Skin epidermis (tissue), 12 donors: ENCODE measurements around the gene FAM83G.
"Not testable (repeated sequence)": the region's sequence is repeated elsewhere in the genome, so short reads cannot be mapped to it uniquely, and the experiment has no call there.

ENCODE experiments used
- H3K27ac ChIP-seq, 21 experiments: fragments of 200-600 bp; sonication (generic) in 11 of 21; one replicate each; pipeline ENCODE4 v1.5.0; 2020; ENCODE audit warnings: mild to moderate bottlenecking in 3 of 21, inconsistent platforms in 2 of 21, moderate library complexity in 2 of 21
- H3K4me3 ChIP-seq, 7 experiments: fragments of 200-600 bp; sonication (generic) in 2 of 7; one replicate each; pipeline ENCODE4 v1.5.0; 2020; ENCODE audit warnings: inconsistent platforms in 2 of 7, mild to moderate bottlenecking in 2 of 7, moderate library complexity in 1 of 7

FAM83G gene

GRCh38 chr17:19023209-19023999, 18.8 kb upstream of the FAM83G start:
- Histone ChIP-seq H3K4me3 (no peak overlapping the region), H3K27ac (no peak overlapping the region)

- H3K4me3 ChIP-seq = no peak overlapping the region
Measured at GRCh38 chr17:19022747-19023146, 18.2 kb upstream of the FAM83G start.

DNA sequence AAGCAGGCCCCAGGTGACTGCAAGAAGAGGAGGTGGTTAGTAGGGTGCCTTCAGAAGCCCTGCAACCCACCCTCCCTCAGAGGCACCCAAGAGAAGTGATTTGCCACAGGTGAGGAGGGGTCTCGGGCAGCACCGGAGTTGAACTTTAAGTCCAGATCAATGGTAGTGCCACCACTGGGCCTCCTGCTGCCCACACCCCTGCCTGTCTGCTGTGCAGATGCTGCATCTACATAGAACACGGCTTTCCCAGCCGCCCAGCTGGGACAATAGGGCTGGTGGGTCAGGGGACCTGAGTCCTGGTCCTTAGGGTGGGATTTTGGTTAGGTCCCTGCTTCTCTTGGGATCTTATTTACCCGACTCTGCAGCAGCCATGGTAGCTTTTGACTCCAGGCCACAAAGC, 17.6 kb upstream of the FAM83G start:
- no peak overlapping the region for H3K4me3 ChIP-seq
- no peak overlapping the region for H3K27ac ChIP-seq

More at GRCh38 chr17:19022747-19023146, 18.2 kb upstream of the FAM83G start:
- no peak overlapping the region for H3K27ac ChIP-seq

DNA sequence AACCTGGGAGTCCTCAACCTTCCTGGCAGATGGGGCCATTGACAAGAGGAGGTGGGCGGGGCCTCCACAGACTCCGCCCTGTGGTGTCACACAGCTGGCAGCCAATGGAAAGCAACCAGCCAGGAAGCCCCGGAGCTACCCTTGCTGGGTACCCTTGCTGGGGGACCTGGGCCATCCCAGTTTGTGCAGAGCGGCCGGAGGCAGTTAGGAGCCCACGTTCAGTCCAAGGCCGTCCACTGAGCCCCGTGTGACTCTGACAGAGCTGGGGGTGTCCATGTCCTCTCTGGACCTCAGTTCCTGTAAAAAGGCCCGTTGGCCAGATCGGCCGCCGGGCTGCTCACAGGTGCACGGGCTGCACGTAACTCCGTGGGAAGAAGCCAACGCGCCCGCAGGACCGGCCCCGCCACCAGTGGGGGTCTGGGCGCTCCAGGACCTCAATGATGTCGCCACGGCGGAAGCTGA, 17.1 kb upstream of the FAM83G start:
- Histone ChIP-seq H3K4me3 (no peak overlapping the region), H3K27ac (no peak overlapping the region)

DNA sequence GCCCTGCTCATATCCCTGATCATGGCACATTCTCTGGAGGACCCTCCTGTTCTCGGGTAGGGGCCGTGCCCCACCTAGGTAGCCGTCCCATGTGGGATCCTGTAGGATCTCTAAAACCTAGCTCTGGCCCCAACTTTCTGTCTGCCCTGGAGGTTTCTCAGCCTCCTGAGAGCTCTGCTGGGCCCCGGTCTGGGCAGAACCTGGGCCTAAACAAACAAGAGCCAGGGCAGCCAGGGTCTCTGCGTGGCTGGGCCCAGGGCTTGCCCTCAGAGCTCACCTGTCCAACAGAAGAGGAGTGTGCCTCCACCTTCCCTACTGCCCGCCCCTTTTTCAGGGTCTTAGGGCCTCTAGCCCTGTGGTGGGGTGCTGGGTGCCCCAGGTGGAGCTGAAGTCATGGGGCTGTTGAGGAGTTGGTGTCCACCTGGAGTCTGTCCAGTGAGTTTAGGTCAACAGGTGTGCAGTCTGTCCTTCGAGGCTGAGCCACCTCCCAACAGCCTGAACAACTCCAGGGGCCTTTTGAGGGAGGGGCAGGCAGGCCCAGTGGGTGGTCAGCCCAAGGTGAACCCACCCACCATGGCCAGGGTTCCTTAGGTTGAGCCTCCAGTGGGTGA, 16.6 kb upstream of the FAM83G start:
- not testable (repeated sequence) for H3K4me3 ChIP-seq

DNA sequence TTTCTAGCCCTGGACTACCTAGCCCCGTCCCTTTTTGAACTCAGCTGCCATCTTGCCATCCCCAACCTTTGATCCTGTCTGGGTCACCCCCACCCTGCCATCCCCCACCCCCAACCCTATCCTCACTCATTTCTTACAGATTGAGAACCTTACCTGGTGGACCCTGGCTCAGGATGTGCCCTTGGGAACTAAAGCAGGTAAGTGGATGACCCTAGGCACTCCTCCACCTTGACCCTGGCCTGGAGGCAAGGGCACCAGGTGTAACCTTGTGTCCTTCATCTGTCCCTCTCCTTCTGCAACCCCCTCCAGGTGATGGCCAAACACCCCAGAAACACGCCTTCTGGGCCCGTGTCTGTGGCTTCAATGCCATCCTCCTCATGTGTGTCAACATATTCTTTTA, 15.5 kb upstream of the FAM83G start:
- Histone ChIP-seq H3K4me3 (no peak overlapping the region), H3K27ac (no peak overlapping the region)

More for the DNA sequence above, 16.6 kb upstream of the FAM83G start:
- not testable (repeated sequence) for H3K27ac ChIP-seq

DNA sequence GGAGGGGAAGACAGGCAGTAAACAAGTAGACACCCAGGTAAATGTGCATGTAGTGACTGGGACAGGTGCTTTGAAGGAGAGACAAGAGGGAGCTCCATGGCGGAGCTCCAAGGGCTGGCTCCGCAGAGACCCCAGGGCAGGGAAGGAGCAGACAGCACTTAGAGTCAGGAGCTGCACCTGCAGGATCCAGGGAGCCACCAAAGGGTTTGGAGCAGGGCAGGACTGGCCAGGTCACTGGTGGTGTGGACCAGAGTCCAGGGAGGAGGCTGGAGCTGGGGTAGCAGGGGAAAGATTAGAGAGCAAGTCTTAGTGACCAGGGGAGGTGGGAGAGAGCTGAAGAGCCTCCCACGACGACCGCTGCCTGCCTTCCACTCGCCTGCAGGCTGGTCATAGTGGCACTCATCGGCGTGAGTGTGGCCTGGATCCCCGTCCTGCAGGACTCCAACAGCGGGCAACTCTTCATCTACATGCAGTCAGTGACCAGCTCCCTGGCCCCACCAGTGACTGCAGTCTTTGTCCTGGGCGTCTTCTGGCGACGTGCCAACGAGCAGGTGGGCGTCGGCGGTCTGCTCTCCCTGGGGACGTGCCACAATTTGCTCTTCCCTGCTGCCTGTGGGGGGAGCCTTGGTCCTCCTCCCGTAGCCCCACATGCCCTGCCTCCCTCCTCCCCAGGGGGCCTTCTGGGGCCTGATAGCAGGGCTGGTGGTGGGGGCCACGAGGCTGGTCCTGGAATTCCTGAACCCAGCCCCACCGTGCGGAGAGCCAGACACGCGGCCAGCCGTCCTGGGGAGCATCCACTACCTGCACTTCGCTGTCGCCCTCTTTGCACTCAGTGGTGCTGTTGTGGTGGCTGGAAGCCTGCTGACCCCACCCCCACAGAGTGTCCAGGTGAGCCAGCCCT, 14.7 kb upstream of the FAM83G start:
- Histone ChIP-seq H3K27ac (no peak overlapping the region), H3K4me3 (no peak overlapping the region)

- H3K4me3 ChIP-seq = no peak overlapping the region
- H3K27ac ChIP-seq = no peak overlapping the region
Measured at GRCh38 chr17:19018600-19018950, 14.0 kb upstream of the FAM83G start.

- Histone ChIP-seq H3K4me3 (no peak overlapping the region), H3K27ac (no peak overlapping the region)
Measured at GRCh38 chr17:19017804-19018599, 13.4 kb upstream of the FAM83G start.

- no peak overlapping the region for H3K4me3 ChIP-seq
- peak overlapping the region in 1 of 21 experiments; percentile 4 for H3K27ac ChIP-seq
Measured at GRCh38 chr17:19017401-19017800, 12.8 kb upstream of the FAM83G start.

- no peak overlapping the region for H3K4me3 ChIP-seq
- H3K27ac ChIP-seq = peak overlapping the region in 4 of 21 experiments; percentile 4 to 59 (median 23)
Measured at GRCh38 chr17:19016881-19017280, 12.3 kb upstream of the FAM83G start.

- H3K27ac ChIP-seq = peak overlapping the region in 2 of 21 experiments; percentile 15 to 59
- no peak overlapping the region for H3K4me3 ChIP-seq
Measured at GRCh38 chr17:19016297-19016696, 11.7 kb upstream of the FAM83G start.

DNA sequence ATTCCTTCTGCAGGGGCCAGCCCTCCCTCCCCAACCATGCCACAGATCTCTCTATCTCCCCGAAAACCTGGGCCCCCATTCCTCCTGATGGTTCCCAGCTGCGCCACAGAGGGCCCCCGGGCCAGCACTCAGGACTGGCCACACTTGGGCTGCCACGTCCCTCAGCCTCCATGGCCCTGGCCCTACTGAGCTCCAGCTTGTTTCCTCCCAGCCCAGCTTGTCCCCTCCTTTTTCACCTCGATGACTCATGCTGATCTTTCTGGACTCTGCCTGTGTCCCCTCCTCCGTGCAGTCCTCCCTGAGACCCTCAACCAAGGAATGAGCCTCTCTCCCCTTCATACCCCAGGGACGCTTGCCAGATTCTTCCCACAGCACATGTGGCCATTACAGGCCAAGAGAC, 10.9 kb upstream of the FAM83G start:
- H3K27ac ChIP-seq = peak overlapping the region in 2 of 21 experiments; percentile 51 to 55
- H3K4me3 ChIP-seq = no peak overlapping the region

- Histone ChIP-seq H3K4me3 (no peak overlapping the region), H3K27ac (peak overlapping the region in 7 of 21 experiments; percentile 3 to 72 (median 51))
Measured at GRCh38 chr17:19014628-19015215, 10.2 kb upstream of the FAM83G start.

GRCh38 chr17:19013806-19014627, 9.5 kb upstream of the FAM83G start:
- Histone ChIP-seq H3K4me3 (no peak overlapping the region), H3K27ac (peak overlapping the region in 7 of 21 experiments; percentile 29 to 61 (median 34))

GRCh38 chr17:19013226-19013625, 8.7 kb upstream of the FAM83G start:
- Histone ChIP-seq H3K4me3 (no peak overlapping the region), H3K27ac (no peak overlapping the region)

GRCh38 chr17:19012171-19013080, 7.9 kb upstream of the FAM83G start:
- Histone ChIP-seq H3K27ac (peak overlapping the region in 1 of 21 experiments; percentile 43), H3K4me3 (no peak overlapping the region)
